Esophagus muscularis mucosa (tissue), 3 donors: Measurements from ENCODE around the gene LGR5.

ENCODE experiments used
- POLR2A ChIP-seq: fragments of 450-650 bp; IDR thresholded peaks from one replicate; pipeline ENCODE4 v1.6.1; 2017; ENCODE audit warnings: antibody characterized with exemption, moderate library complexity, mild to moderate bottlenecking, low read depth
- POLR2AphosphoS5 ChIP-seq, 2 donors: sonication (generic); formaldehyde crosslinking; IDR thresholded peaks; one replicate each; pipeline ENCODE4 v1.6.1; 2017; ENCODE audit warnings: antibody characterized with exemption in 2 of 2
- TF ChIP-seq, protein P1 (sequence below), 3 experiments: fragments of 200-600 bp in 2 of 3; fragments of 450-650 bp in 1 of 3; sonication (generic) in 2 of 3; IDR thresholded peaks; one replicate each; pipeline ENCODE4 v1.5.1; 2017 to 2019; ENCODE audit warnings: antibody characterized with exemption in 3 of 3, mild to moderate bottlenecking in 2 of 3, moderate library complexity in 1 of 3

DNA sequence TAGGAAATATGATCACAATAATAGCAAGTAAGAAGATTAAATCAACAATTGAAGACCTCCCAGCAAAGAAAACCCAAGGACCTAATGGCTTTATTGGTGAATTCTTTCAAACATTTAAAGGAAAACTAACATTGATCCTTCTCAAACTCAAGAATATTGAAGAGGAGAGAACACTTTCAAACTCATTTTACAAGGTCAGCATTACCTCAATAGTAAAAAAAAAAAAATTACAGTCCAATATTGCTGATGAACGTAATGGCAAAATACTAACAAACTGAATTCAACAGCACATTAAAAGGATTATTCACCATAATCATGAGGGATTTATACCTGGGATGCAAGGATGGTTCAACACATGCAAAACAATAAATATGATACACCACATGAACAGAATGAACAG is 33.7 kb upstream of the LGR5 start:
- TF ChIP-seq, protein P1, sequence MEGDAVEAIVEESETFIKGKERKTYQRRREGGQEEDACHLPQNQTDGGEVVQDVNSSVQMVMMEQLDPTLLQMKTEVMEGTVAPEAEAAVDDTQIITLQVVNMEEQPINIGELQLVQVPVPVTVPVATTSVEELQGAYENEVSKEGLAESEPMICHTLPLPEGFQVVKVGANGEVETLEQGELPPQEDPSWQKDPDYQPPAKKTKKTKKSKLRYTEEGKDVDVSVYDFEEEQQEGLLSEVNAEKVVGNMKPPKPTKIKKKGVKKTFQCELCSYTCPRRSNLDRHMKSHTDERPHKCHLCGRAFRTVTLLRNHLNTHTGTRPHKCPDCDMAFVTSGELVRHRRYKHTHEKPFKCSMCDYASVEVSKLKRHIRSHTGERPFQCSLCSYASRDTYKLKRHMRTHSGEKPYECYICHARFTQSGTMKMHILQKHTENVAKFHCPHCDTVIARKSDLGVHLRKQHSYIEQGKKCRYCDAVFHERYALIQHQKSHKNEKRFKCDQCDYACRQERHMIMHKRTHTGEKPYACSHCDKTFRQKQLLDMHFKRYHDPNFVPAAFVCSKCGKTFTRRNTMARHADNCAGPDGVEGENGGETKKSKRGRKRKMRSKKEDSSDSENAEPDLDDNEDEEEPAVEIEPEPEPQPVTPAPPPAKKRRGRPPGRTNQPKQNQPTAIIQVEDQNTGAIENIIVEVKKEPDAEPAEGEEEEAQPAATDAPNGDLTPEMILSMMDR (IDR thresholded peaks at IDR 0.05), result no peak
- TF ChIP-seq POLR2A (no peak), POLR2AphosphoS5 (IDR thresholded peaks at IDR 0.05) (no peak)
